Lower leg skin (tissue), 3 donors: Measurements from ENCODE around the gene MCM7.

Experiments used
- POLR2A ChIP-seq, 2 donors: fragments of 450-650 bp; IDR thresholded peaks; one replicate each; pipeline ENCODE4 v1.6.1; 2016 to 2017; ENCODE audit warnings: antibody characterized with exemption in 2 of 2, mild to moderate bottlenecking in 1 of 2, moderate library complexity in 1 of 2
- TF ChIP-seq, protein P1 (sequence below), 3 donors: fragments of 450-650 bp; IDR thresholded peaks; one replicate each; pipeline ENCODE4 v1.5.1; 2016; ENCODE audit warnings: antibody characterized with exemption in 3 of 3, mild to moderate bottlenecking in 3 of 3, moderate library complexity in 2 of 3

- no peak for TF ChIP-seq POLR2A (IDR thresholded peaks at IDR 0.05)
- TF ChIP-seq, protein P1, sequence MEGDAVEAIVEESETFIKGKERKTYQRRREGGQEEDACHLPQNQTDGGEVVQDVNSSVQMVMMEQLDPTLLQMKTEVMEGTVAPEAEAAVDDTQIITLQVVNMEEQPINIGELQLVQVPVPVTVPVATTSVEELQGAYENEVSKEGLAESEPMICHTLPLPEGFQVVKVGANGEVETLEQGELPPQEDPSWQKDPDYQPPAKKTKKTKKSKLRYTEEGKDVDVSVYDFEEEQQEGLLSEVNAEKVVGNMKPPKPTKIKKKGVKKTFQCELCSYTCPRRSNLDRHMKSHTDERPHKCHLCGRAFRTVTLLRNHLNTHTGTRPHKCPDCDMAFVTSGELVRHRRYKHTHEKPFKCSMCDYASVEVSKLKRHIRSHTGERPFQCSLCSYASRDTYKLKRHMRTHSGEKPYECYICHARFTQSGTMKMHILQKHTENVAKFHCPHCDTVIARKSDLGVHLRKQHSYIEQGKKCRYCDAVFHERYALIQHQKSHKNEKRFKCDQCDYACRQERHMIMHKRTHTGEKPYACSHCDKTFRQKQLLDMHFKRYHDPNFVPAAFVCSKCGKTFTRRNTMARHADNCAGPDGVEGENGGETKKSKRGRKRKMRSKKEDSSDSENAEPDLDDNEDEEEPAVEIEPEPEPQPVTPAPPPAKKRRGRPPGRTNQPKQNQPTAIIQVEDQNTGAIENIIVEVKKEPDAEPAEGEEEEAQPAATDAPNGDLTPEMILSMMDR (IDR thresholded peaks at IDR 0.05), result no peak
Observed at GRCh38 chr7:100105534-100105933, 4.3 kb upstream of the MCM7 start.
